Karpas-422 (cell line): Measurements from ENCODE around the gene PCDHA5. TPM values are rescaled to one million over a fixed set of nuclear protein-coding genes. Genes with fewer than 3 reads are reported as not detected.
"Not testable (repeated sequence)": the region's sequence is repeated elsewhere in the genome, so short reads cannot be mapped to it uniquely, and the experiment has no call there.

Experiments used
- DNase-seq: peaks from one replicate; pipeline ENCODE4 v3.0.0-alpha.2; 2015
- H2AFZ ChIP-seq: fragments of 200-600 bp; sonication (generic); 2 replicates; pipeline ENCODE4 v1.6.1; 2014; ENCODE audit warnings: antibody characterized with exemption, low read length, mixed read lengths
- H3K27ac ChIP-seq: fragments of 200-600 bp; sonication (generic); 2 replicates; pipeline ENCODE4 v1.5.1; 2014; ENCODE audit warnings: mild to moderate bottlenecking, low read length, moderate library complexity
- H3K27me3 ChIP-seq: fragments of 200-600 bp; sonication (generic); 2 replicates; pipeline ENCODE4 v1.6.1; 2014; ENCODE audit warnings: low read length, mixed read lengths
- H3K36me3 ChIP-seq: fragments of 200-600 bp; sonication (generic); 2 replicates; pipeline ENCODE4 v1.6.1; 2014; ENCODE audit warnings: low read length, mixed read lengths; ENCODE audit not compliant: insufficient read depth
- H3K4me1 ChIP-seq: fragments of 200-600 bp; sonication (generic); 2 replicates; pipeline ENCODE4 v1.6.1; 2014; ENCODE audit warnings: mild to moderate bottlenecking, low read length, mixed read lengths
- H3K4me2 ChIP-seq: fragments of 200-600 bp; sonication (generic); 2 replicates; pipeline ENCODE4 v1.6.1; 2014; ENCODE audit warnings: low read length, low read depth, mild to moderate bottlenecking; ENCODE audit not compliant: poor library complexity, severe bottlenecking
- H3K4me3 ChIP-seq: fragments of 200-600 bp; sonication (generic); 2 replicates; pipeline ENCODE4 v1.5.1; 2014; ENCODE audit warnings: mild to moderate bottlenecking, antibody characterized with exemption, low read length, mixed read lengths
- H3K79me2 ChIP-seq: fragments of 200-600 bp; sonication (generic); 2 replicates; pipeline ENCODE4 v1.6.1; 2014; ENCODE audit warnings: mild to moderate bottlenecking, low read length, mixed read lengths
- H3K9ac ChIP-seq: fragments of 200-600 bp; sonication (generic); 2 replicates; pipeline ENCODE4 v1.6.0; 2014; ENCODE audit warnings: low read length
- H3K9me2 ChIP-seq: fragments of 200-600 bp; sonication (generic), shearing (Covaris generic); replicated peaks from 2 replicates; pipeline ENCODE4 v1.6.0; 2014; ENCODE audit warnings: mild to moderate bottlenecking, low read length, moderate library complexity; ENCODE audit not compliant: insufficient read depth
- H3K9me3 ChIP-seq: fragments of 300-700, 200-600 bp; sonication (generic); 2 replicates; pipeline ENCODE4 v1.6.1; 2014; ENCODE audit warnings: low read length, mixed read lengths
- H4K20me1 ChIP-seq: fragments of 200-600 bp; sonication (generic); 2 replicates; pipeline ENCODE4 v1.6.1; 2014; ENCODE audit warnings: mild to moderate bottlenecking, antibody characterized with exemption, low read length, low read depth; ENCODE audit not compliant: insufficient read depth
- total RNA-seq: library from RNA; depleted of rRNA; stranded (reverse); fragments of >200 nt; shearing (Covaris generic); gene quantifications from 2 replicates; pipeline ENCODE4 v1.2.3, GENCODE V29; 2014; ENCODE audit warnings: low replicate concordance

PCDHA5 gene
- total RNA-seq, 1 experiment from 2014 or later, result not detected

GRCh38 chr5:140808241-140808888, 13.0 kb upstream of the PCDHA5 start:
- H3K4me3 ChIP-seq, DNase-seq, H3K4me1 ChIP-seq, H3K79me2 ChIP-seq, H3K9me3 ChIP-seq, H3K27me3 ChIP-seq, H3K27ac ChIP-seq, H4K20me1 ChIP-seq, H3K4me2 ChIP-seq, H3K9me2 ChIP-seq, H2AFZ ChIP-seq, H3K36me3 ChIP-seq, H3K9ac ChIP-seq: not testable (repeated sequence)

- H3K4me3 ChIP-seq, result no peak overlapping the region
- no peak overlapping the region for H3K9ac ChIP-seq
- H3K9me2 ChIP-seq, result no peaks in the 10 kb centered on the region
- H3K4me1 ChIP-seq, result no peaks in the 10 kb centered on the region
- no peak overlapping the region for H3K27ac ChIP-seq
- no peaks in the 10 kb centered on the region for H3K79me2 ChIP-seq
- H2AFZ ChIP-seq, result no peak overlapping the region
- H3K27me3 ChIP-seq, result no peaks in the 10 kb centered on the region
- no peaks in the 10 kb centered on the region for H3K36me3 ChIP-seq
- no peak for DNase-seq
- no peaks in the 10 kb centered on the region for H4K20me1 ChIP-seq
- no peaks in the 10 kb centered on the region for H3K9me3 ChIP-seq
- no peak overlapping the region for H3K4me2 ChIP-seq
Measured at GRCh38 chr5:140808889-140809291, 12.5 kb upstream of the PCDHA5 start.

- Histone ChIP-seq H3K9me2 (no peaks in the 10 kb centered on the region), H4K20me1 (no peaks in the 10 kb centered on the region), H3K79me2 (no peaks in the 10 kb centered on the region), H3K4me2 (no peak overlapping the region), H2AFZ (no peak overlapping the region), H3K9ac (no peak overlapping the region), H3K9me3 (no peaks in the 10 kb centered on the region), H3K27me3 (no peaks in the 10 kb centered on the region), H3K36me3 (no peaks in the 10 kb centered on the region), H3K27ac (no peak overlapping the region), H3K4me3 (no peak overlapping the region), H3K4me1 (no peaks in the 10 kb centered on the region)
- no peak for DNase-seq
Measured at GRCh38 chr5:140822281-140822629, 842 bp downstream of the PCDHA5 start.

- H3K4me3 ChIP-seq, H3K9me3 ChIP-seq, H3K36me3 ChIP-seq, H4K20me1 ChIP-seq, H3K4me1 ChIP-seq, DNase-seq, H3K9me2 ChIP-seq, H2AFZ ChIP-seq, H3K27me3 ChIP-seq, H3K9ac ChIP-seq, H3K79me2 ChIP-seq, H3K27ac ChIP-seq, H3K4me2 ChIP-seq: not testable (repeated sequence)
Measured at GRCh38 chr5:140822969-140823368, 1.6 kb downstream of the PCDHA5 start.

- H3K9me2 ChIP-seq, result no peaks in the 10 kb centered on the region
- H3K9me3 ChIP-seq, result no peaks in the 10 kb centered on the region
- H3K4me2 ChIP-seq, result no peak overlapping the region
- no peak overlapping the region for H3K4me3 ChIP-seq
- no peaks in the 10 kb centered on the region for H3K36me3 ChIP-seq
- H3K9ac ChIP-seq, result no peak overlapping the region
- H3K79me2 ChIP-seq, result no peaks in the 10 kb centered on the region
- no peaks in the 10 kb centered on the region for H3K4me1 ChIP-seq
- H3K27ac ChIP-seq, result no peak overlapping the region
- H3K27me3 ChIP-seq, result no peaks in the 10 kb centered on the region
- DNase-seq, result no peak
- H4K20me1 ChIP-seq, result no peaks in the 10 kb centered on the region
- no peak overlapping the region for H2AFZ ChIP-seq
Measured at GRCh38 chr5:140823475-140823874, 2.1 kb downstream of the PCDHA5 start.

GRCh38 chr5:140827704-140828361, 6.4 kb downstream of the PCDHA5 start, which contains the start of gene PCDHA6:
TSS of gene PCDHA6 (plus strand) at chr5:140827960. CDS start at chr5:140828092, 132 bp downstream.
- no peaks in the 10 kb centered on the region for H3K9me3 ChIP-seq
- H3K27me3 ChIP-seq, result no peaks in the 10 kb centered on the region; the same call in 1 of the 2 replicates
- no peaks in the 10 kb centered on the region for H3K9me2 ChIP-seq
- H3K9ac ChIP-seq, result no peak within 1 kb of the TSS
- H3K79me2 ChIP-seq, result no peaks in the 10 kb centered on the region
- no peak within 1 kb of the TSS for H3K27ac ChIP-seq
- H4K20me1 ChIP-seq, result no peaks in the 10 kb centered on the region
- no peak for DNase-seq
- H3K36me3 ChIP-seq, result no peaks in the 10 kb centered on the region
- H3K4me2 ChIP-seq, result no peak within 1 kb of the TSS
- H3K4me1 ChIP-seq, result no peaks in the 10 kb centered on the region
- no peak within 1 kb of the TSS for H2AFZ ChIP-seq
- H3K4me3 ChIP-seq, result no peak within 1 kb of the TSS

GRCh38 chr5:140828362-140828737, 6.9 kb downstream of the PCDHA5 start:
- Histone ChIP-seq H3K9me2 (no peaks in the 10 kb centered on the region), H3K36me3 (no peaks in the 10 kb centered on the region), H3K79me2 (no peaks in the 10 kb centered on the region), H3K4me3 (no peak overlapping the region), H3K9me3 (no peaks in the 10 kb centered on the region), H3K4me2 (no peak overlapping the region), H3K4me1 (no peaks in the 10 kb centered on the region), H4K20me1 (no peaks in the 10 kb centered on the region), H3K27ac (no peak overlapping the region), H3K27me3 (no peaks in the 10 kb centered on the region; the same call in 1 of the 2 replicates), H3K9ac (no peak overlapping the region), H2AFZ (no peak overlapping the region)
- no peak for DNase-seq

- not testable (repeated sequence) for DNase-seq, H4K20me1 ChIP-seq, H3K4me2 ChIP-seq, H3K9me2 ChIP-seq, H2AFZ ChIP-seq, H3K36me3 ChIP-seq, H3K27me3 ChIP-seq, H3K79me2 ChIP-seq, H3K27ac ChIP-seq, H3K9ac ChIP-seq, H3K4me1 ChIP-seq, H3K4me3 ChIP-seq, H3K9me3 ChIP-seq
Measured at GRCh38 chr5:140829511-140830501, 8.4 kb downstream of the PCDHA5 start.
